ENCODE measurements around the gene GTF3C1.
A peak's percentile ranks its signal among the peaks of the same experiment; 100 is the strongest.
"Not testable (repeated sequence)": the region's sequence is repeated elsewhere in the genome, so short reads cannot be mapped to it uniquely, and the experiment has no call there.

Gene GTF3C1

GRCh38 chr16:27549746-27550581, at the start of gene GTF3C1, which contains the start of gene KATNIP:
TSS of gene GTF3C1 (minus strand) at chr16:27549913. CDS start at chr16:27549890, 23 bp downstream.
TSS of gene KATNIP (plus strand) at chr16:27550144. CDS start at chr16:27550171, 27 bp downstream.
- DNase-seq: peak; percentile 100

- DNase-seq: no peak
Observed at GRCh38 chr16:27598931-27599565, 49.3 kb upstream of the GTF3C1 start.

- DNase-seq: no peak
Observed at GRCh38 chr16:27598220-27598619, 48.5 kb upstream of the GTF3C1 start.

GRCh38 chr16:27597361-27597760, 47.6 kb upstream of the GTF3C1 start:
- DNase-seq: no peak

GRCh38 chr16:27596411-27596810, 46.7 kb upstream of the GTF3C1 start:
- DNase-seq: no peak

GRCh38 chr16:27595993-27596392, 46.3 kb upstream of the GTF3C1 start:
- DNase-seq: no peak

- DNase-seq: no peak
Observed at GRCh38 chr16:27595475-27595874, 45.8 kb upstream of the GTF3C1 start.

GRCh38 chr16:27591837-27592236, 42.1 kb upstream of the GTF3C1 start:
- no peak for DNase-seq

GRCh38 chr16:27588057-27588456, 38.3 kb upstream of the GTF3C1 start:
- DNase-seq: no peak

GRCh38 chr16:27586711-27587110, 37.0 kb upstream of the GTF3C1 start:
- no peak for DNase-seq

- DNase-seq: no peak
Observed at GRCh38 chr16:27585200-27585599, 35.5 kb upstream of the GTF3C1 start.

GRCh38 chr16:27583634-27584033, 33.9 kb upstream of the GTF3C1 start:
- no peak for DNase-seq

GRCh38 chr16:27582883-27583282, 33.2 kb upstream of the GTF3C1 start:
- no peak for DNase-seq

GRCh38 chr16:27579087-27579980, 29.6 kb upstream of the GTF3C1 start:
- DNase-seq: no peak

- DNase-seq: no peak
Observed at GRCh38 chr16:27576729-27577128, 27.0 kb upstream of the GTF3C1 start.

GRCh38 chr16:27572711-27573110, 23.0 kb upstream of the GTF3C1 start:
- no peak for DNase-seq

- no peak for DNase-seq
Observed at GRCh38 chr16:27571433-27572326, 22.0 kb upstream of the GTF3C1 start.

GRCh38 chr16:27570986-27571385, 21.3 kb upstream of the GTF3C1 start:
- not testable (repeated sequence) for DNase-seq

GRCh38 chr16:27568077-27568476, 18.4 kb upstream of the GTF3C1 start:
- no peak for DNase-seq

- no peak for DNase-seq
Observed at GRCh38 chr16:27566417-27566816, 16.7 kb upstream of the GTF3C1 start.

GRCh38 chr16:27564224-27564623, 14.5 kb upstream of the GTF3C1 start:
- no peak for DNase-seq

GRCh38 chr16:27561216-27561615, 11.5 kb upstream of the GTF3C1 start:
- DNase-seq: no peak
